Right kidney (tissue), 1 donor: Measurements from ENCODE around the gene PLAGL1.
"Not testable (repeated sequence)": the region's sequence is repeated elsewhere in the genome, so short reads cannot be mapped to it uniquely, and the experiment has no call there.

Experiments used
- DNase-seq: peaks from one replicate; pipeline ENCODE4 v3.0.0-alpha.2; 2016

Gene PLAGL1

DNA sequence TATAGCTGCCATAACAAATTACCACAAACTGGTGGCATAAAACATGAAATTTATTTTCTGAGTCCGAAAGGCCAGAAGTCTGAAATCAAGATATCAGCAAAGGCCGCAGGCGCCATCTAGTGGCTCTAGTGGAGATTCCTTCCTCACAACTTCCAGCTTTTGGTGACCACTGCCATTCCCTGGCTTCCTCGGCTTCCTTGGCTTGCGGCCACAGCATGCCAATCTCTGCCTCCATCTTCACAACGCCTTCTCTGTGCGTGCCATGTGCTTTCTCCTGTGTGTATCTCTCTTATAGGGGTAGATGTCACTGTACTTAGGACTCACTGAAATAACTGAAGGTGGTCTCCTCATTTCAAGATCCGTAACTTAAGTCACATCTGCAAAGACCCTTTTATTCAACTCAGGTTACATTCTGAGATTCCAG, 5.4 kb upstream of the PLAGL1 start:
- DNase-seq = peak; percentile 29

DNA sequence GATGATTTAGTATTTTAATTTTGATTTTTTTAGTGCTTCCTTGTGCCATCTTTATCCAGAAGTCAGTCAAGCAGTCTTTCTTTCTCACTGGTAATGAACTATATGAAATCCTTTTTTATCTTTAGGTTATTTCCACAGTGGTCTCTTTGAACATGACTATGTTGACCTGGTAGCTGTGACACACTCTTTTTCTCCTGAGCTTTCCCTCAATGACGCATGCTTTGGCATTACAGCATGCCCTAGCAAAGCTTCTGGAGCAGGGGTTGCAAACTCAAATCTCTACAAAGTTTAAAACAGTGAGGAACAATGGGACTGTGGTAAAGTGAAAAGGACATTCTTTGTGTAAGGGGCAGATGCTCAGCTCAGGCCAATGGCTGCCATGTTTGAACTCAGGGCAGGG, 4.5 kb upstream of the PLAGL1 start:
- DNase-seq = no peak

DNA sequence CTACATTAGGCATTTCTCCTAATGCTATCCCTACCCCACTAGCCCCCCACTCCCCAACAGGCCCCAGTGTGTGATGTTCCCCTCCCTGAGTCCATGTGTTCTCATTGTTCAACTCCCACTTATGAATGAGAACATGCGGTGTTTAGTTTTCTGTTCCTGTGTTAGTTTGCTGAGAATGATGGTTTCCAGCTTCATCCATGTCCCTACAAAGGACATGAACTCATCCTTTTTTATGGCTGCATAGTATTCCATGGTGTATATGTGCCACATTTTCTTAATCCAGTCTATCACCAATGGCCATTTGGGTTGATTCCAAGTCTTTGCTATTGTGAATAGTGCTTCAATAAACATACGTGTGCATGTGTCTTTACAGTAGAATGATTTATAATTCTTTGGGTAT, 1.6 kb upstream of the PLAGL1 start:
- DNase-seq = not testable (repeated sequence)

DNA sequence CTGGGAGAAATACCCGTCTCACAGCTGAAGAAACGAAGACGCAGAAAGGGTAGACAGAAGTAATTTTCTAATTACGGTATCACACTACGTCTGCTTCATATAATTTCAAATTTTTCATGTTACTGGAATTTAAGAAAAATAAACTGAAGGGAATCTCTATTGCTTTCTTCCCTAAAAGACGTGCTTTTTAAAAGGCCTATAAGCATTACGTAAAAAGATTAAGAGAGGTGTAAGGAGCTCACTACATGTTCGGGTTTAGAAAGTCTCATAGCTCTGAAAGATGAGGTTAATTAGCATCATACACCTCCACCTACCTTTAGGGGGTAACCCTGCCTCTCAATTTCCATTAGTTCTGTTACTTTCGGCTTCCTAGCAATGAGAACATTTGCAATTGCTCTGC, 787 bp upstream of the PLAGL1 start:
- DNase-seq = no peak

DNA sequence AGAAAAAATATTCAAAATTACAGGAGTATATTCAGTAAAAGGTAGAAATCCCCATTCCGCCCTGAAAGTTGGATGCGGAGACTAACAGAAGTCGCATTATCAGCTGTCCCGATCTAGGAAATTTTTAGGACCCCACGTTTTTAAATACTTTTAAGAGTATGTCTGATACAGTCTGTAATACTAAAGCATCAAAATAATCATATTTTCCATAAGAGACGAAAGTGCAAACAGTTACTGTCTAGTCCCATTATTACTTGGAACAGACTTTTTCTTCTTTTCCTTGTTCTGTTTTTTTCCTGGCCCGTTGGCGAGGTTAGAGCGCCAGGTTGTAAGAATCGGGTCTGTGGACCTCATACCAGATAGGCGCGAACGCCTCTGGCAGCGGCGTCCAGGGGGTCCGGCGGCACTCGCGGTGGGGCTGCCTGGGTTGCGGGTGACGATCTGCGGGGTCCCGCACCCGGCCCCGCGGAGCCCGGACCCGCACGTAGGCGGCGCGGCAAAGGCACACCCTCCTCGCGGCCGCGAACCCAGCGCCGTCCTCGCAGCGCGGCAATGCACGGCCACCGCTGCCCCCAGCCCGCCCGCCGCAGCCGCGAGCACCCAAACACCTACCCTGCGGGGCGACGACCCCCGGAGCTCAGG, 460 bp downstream of the PLAGL1 start:
- peak; percentile 56 for DNase-seq

DNA sequence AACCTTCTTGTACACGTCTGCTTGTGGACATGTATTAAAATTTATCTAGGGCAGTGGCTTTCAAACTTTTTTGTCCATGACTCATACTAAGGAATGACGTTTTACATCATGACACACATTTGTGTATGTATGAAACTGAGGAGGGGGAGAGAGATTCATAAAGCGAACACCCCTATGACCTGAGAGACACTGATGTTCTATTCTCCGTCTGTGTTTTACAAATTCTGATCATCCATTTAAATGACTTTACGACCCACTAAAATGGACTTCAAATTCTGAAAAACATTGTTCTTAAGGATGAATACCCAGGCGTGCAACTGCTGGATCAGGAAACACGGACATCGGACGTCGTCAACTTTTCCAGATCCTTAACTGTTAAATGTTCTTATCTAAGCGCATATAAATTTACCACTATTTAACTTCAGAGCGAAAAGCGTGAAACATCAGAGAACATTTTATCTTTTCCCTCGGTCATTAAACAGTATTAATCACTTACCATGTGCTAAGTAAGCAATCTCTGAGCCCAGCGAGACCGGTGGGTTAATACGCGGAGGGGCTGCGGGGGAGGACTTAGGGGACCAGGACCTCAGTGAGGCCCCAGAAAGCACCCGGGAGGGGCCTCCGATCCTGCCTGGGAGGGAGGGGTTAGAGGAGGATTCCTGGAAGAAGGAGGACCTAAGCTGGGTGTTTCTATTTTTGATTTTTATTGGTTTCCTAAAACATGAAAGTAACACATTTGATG, 1.2 kb downstream of the PLAGL1 start:
- DNase-seq = peak; percentile 59

DNA sequence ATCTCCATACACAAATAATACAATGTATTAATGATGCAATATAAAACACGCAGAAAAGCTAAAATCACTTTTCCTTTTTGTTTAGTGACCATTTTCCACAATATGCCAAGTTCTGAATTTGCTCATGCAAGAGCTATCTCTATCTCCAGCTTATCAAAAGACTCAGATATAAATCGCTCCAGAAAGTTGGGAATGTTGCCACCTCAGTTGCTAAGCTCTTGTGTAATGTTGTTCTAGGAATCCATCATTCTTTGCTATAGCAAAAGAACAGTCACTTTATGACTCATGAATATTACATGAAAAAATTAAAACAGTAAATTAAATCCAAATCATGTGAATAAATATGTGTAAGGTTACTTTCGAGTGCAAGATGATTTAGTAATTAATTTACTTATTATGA, 8.7 kb downstream of the PLAGL1 start:
- DNase-seq = no peak

DNA sequence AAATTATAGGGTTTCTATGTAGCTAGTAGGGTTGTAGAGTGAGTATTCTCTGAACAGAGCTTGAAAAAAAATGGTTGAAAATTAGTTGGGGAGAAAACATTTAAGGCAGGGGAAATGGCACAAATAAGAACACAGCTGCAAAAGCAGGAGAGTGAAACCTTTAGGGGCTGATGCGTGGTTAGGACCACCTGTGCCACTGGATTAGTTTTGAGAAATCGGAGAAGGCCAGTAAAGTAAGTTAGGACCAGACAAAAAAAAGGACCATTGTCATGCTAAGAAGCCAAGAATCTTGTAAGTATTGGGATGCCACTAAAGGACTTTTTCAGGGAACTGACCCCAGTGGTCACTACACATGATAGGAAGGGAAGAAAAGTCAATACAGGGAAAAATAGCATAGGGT, 9.4 kb downstream of the PLAGL1 start:
- DNase-seq = no peak

DNA sequence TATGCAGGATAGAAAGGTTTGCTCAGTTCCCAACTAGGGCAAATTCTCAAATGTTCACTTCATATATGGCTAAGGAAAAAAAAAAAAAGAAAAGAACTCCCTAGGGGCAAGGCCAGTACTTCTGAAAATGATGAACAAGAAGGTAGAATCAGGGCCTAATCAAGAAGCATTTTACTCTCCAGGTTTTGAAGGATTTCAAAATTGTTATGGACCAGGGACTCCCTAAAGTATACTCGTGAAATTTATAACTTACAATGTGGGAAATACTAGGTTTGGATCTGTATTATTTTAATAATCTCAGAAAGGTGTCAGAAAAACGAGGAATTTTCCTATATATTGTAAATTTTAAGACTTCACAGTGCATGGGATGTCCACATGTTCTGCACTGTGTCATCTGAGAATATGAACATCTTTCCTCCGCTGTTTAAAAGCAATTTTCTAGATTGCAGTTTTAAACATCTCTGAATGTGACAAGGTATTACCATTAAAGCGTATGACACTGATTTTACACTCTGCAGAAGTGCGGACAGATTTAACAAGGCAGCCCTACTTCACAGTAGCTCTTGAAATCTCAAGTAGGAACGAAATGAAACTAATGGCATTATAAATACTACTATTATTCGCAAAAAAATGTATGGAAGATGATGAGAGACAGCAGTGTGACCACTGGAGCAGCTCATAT, 14.0 kb downstream of the PLAGL1 start:
- DNase-seq = no peak

DNA sequence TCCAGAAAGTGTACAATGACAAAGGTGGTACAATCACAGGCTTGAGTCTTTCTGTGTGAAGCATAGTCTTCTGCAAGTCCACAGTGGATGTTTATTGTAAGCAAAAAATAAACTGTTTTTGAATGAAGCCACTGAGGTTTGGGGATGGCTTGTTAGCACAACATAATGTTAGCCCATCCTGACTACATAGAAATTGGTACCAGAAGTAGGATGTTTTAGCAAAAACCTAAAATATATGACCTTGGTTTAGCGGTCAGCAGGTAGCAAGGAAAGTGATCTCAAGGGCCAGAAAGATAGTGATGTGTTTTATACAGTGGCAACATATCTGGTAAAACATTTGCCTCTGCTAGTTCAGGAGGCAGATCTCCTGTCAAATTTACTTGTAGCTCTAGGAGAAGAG, 15.8 kb downstream of the PLAGL1 start:
- no peak for DNase-seq

DNA sequence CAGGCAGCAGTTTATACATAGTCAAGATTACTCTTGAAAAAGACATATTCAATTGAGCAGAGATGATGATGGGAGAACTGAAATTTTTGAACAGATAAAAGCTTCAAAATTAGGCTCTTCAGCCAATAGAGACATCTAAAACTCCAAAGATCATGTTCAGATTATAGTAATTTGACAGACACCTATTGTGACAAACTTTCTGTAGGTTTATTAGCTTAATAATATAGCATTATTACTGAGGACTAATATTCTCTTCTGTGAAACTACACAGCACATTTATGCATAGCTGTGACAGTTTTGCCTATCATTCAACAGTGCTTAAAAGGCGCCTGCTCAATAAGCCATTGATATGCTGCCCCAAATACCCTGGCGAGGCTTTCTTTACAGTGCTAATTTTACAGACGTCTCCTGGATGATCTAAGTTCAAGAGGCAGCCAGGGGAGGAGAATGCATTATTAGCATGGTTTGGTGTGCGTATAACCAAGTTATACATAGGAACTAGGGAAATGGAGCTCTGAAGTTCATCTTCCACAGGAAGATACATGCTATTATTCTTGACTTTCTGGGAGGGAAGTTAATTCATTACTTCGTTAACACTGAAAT, 21.5 kb downstream of the PLAGL1 start:
- no peak for DNase-seq

DNA sequence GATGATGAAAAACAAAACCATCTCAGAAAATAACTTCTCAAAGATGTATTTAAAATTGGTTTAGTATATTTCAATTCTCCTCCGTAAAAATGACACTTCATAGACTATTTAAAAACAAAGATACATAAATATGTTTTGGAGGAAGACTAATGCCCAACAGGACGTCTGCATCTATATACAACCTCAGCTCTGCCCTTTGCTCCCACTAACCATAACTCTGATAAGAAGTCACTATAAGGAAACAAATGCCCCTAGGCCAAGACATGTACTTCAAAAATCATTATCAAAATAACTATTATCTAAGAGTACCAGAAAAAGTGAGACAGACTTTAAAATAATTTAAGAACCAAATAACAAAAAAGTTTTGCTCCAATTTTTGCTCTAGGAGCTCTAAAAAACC, 23.4 kb downstream of the PLAGL1 start:
- no peak for DNase-seq

DNA sequence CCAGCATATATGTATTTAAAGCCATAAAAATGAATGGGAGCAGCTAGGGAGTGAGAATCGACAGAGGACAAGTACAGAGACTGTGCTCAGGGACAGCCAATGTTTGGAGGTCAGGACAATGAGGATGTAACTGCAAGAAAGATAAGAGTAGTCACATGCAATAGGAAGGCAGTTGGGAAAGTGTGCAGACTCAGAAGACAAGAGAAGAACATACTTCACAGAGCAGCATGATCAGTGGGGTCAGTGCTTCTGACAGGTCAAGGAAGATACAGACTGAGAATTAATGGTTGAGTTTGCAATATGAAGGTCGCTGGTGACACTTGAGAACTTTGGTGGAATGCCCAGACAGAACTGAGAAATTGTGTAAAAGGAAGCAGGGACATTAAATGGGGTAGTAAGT, 25.1 kb downstream of the PLAGL1 start:
- DNase-seq = no peak

DNA sequence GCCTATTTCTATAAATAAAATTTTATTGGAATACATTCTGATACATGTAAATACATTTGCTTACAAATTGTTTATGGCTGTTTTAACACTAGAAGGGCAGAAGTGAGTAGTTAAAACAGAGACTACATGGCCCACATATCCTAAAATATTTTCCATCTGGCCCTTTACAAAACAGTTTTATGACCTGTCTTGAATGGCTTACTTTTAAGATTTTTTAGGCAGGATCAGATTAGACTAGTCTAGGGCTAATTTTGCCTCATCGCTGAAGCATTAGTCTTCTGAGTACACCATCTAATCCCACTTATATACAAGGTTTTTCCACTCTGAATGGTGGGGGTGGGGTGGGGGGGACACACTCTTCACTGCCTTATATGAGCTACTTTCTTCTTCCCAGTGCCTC, 27.1 kb downstream of the PLAGL1 start:
- DNase-seq = no peak

DNA sequence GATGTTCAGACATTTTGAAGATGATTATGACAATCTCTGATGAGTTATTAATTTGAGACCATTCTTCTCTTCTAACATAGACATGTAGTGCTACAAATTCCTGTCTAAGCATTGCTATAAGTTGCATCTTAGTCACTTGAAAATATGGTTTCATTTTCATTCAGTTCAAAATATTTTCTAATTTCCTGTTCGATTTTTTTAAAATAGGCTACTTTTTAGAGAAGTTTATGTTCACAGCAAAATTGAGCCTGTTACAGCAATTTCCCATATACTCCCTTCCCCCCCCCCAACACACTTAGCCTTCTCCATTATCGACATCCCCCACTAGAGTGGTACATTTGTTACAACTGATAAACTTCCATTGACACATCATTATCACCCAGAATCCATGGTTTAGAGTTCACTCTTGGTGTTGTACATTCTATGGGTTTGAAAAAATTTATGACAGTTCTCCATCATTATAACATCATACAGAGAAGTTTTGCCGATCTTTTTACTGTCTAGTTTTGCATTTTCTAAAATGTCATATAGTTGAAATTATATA, 31.2 kb downstream of the PLAGL1 start:
- no peak for DNase-seq

DNA sequence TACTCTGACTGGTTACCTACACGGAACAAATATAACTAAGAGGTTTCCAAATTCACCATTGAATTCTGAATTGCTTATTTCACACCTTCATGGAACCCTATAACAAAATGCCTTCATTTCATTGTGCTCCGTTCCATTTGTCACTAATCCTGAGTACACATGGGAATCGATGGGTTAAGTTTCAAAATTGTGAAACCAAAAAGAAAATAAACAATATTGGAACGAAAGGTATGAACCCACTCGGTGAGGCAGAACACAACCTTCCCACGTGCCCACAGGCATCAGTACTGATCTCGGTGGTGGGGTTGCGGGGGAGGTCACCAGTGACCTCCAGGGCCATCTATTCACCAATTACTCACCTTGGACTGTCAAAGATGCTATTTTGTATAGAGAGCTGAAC, 34.0 kb downstream of the PLAGL1 start:
- no peak for DNase-seq

DNA sequence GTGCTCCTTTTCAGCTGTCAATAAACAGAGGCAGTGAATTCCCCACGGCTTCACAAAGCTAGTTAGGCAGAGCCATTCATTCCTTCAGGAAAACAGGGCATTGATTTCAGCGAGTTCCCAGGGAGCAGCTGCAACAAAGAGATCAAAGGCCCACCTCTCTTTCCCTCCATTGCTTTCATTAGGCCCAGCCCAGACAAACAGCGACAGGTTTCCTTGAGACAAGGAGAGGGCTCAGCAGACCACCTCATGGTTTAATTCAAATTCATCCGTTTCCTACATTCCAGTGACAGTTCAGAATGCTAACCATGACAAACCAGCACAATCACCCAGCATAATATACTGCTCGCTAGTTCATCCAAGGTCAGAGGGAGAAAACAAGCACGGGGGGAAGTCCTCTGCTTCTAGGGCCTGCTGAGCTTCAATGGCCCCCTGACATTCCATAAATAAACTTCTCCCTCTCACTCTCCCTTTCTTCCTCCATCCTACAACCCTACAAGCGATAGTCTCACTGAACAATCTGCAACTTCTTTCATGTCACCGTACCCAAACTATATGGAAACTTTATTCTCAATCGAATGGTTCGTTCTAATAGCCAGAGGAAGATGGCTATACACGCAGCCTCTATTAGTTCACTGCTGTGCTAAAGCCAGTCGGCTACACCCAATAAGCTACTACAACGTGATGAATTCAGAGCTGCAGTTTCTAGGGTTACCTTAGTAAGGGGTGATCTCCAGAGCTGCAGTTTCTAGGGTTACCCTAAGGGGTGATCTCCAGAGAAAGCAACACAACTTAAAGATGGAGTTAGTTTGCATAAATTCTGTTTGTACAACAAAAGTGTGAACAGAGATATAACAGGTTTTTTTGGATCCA, 34.7 kb downstream of the PLAGL1 start:
- DNase-seq = peak; percentile 60

DNA sequence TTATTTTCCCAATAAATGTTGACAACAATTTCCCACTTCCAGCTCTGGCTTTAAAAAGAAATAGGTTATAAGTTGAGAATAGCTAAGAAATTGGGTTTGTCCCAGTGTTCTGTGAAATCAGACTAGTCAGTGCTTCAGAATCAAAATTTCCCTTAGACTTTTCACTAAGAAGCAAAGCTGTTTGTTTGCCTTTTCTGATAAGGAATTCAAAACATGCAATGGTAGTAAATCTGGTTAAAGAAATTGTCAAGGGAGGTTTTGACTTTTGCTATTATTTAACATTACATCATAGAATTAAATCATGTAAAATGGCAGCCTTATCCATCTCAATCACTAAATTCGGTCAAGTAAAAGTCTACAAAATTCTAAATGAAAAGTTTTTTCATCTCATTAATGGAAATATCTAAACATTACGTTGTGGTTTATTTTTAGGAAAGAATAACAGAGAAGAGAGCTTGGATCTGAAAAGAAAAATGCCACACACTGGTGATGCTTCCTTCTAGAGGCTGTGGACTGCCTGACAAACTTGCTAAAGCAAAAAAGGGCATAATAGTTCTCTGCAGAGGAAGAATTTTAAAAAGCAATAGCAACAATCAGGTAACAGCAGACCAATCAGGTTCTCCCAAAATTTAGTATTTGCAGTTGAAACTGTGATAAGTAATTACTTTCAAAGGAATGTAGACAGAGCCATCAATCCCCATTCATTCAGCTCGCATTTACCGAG, 36.4 kb downstream of the PLAGL1 start:
- no peak for DNase-seq

DNA sequence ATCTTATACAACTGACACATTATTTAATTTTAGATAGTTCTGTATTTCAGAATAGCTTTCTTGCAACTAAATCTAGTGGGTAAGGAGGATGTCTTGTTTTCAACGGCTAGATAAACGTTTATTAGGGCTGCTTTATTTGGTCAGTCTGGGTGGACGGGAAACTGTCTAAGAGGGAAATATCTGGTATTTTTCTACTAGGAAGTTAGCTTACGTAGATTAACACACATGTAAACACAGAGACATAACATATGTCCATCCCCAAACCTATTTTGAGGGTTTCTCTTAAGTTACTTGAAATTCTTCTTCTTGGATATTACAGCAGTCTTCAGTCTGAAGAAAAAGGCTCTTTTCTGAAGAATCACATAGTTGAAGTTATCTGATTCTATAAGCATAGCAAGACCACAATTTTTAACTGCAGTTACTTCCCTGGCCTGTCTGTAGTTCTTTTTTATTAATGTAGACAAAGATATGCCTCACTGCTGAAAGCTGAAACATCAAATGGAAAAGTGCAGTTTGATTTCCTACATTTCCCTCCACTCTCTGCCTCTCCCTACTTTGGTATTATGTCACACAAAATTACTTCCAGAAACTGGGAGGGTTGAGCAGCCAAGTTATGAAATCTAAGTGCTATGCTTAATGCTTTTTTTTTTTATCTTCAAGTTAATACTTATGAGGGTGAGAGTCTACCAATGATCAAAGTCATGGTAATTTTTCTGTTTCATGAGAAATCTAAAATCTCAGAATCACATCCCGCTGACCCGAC, 37.4 kb downstream of the PLAGL1 start:
- no peak for DNase-seq

DNA sequence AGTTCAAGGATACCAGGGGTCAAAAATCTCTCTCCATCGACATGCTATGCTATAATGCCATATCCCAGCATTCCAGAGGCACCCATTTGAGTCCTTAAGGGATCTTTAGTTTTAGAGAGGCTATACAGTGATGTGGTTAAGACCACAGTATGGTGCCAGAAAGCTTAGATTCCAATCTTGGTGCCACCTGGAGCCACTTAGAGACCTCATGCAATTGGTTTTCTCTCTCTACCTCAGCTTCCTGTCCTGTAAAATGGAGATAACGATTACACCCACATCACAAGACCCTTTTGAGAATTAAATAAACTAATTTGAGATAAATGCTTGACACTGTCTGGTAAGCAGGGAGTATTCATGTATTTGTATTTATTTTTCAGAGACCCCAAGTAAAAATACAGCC, 39.0 kb downstream of the PLAGL1 start:
- DNase-seq = no peak
